GM19193 (cell line): ENCODE data around the gene TNFSF8.

Source experiments
- POLR2A ChIP-seq: IDR thresholded peaks from 4 replicates; pipeline ENCODE4 v1.6.1; 2011; ENCODE audit not compliant: insufficient read depth, insufficient read length; ENCODE audit errors: extremely low read depth

Gene TNFSF8

DNA sequence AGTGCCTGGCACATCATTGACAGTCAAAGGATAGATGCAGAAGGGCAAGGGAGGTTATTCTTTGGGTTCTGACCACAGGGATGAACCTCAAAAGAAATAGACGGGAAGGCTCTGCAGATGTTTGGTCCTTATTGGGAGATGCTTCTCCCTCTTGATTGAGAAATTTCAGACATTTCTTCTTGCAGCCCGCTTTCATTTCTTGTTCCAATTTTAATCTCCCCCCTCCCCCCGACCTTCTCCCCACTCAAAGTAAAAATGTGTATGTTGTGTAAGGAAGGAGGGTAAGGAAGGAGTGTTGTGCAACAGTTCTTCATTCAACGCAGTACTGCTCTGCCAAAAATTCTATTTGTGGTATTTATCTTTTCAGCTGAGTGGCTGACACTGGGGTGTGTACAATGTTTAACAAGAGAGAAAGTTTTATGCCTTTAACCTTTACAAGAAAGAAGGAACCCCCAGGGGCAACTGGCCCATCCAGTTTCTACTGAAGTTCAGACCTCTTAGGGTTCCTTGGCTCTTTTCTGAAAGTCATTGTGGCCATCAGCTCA is 78.3 kb downstream of the TNFSF8 start:
- no peak for TF ChIP-seq POLR2A

- TF ChIP-seq POLR2A = no peak
These were observed 79.1 kb downstream of the TNFSF8 start for GRCh38 chr9:114851306-114851705.
